Panc1 (cell line): ENCODE results near the gene GPALPP1. TPM values are rescaled to one million over a fixed set of nuclear protein-coding genes. Genes with fewer than 3 reads are reported as not detected.

Experiments
- ATAC-seq: fragments of 200-7000 bp; cut with Tn5 transposase; 2 replicates; pipeline ENCODE4 v1.9.1; 2020; ENCODE audit warnings: mild to moderate bottlenecking, moderate library complexity
- BruUV-seq: library from RNA; stranded (reverse); fragments of 400-500 nt; replicated peaks from 2 replicates; lab custom pipeline; 2021; lab: Mats Ljungman, UMichigan
- CTCF ChIA-PET: fragments of 300-600 bp; sonication (Branson Sonifier 250); formaldehyde crosslinking; loops from one replicate; lab custom pipeline; 2022; ENCODE audit warnings: antibody characterized with exemption; lab: Charles Lee
- POLR2A ChIA-PET: fragments of 300-600 bp; sonication (Branson Sonifier 250); formaldehyde crosslinking; loops from one replicate; lab custom pipeline; 2022; ENCODE audit warnings: antibody characterized with exemption; lab: Charles Lee
- DNase-seq: peaks from one replicate; pipeline ENCODE4 v3.0.0-alpha.2; 2010; ENCODE audit warnings: low read depth, low spot score
- H3K27ac ChIP-seq: 2 replicates; pipeline ENCODE4 v1.5.1; 2011; ENCODE audit warnings: mild to moderate bottlenecking, low read length, inconsistent platforms
- H3K27me3 ChIP-seq: fragments of 200-500 bp; sonication (Bioruptor generic); 2 replicates; pipeline ENCODE4 v1.6.0; 2014; ENCODE audit warnings: low read length, inconsistent platforms; ENCODE audit not compliant: control insufficient read depth, insufficient read depth
- H3K36me3 ChIP-seq: fragments of 200-500 bp; sonication (Bioruptor generic); 2 replicates; pipeline ENCODE4 v1.5.1; 2014; ENCODE audit warnings: inconsistent platforms, mild to moderate bottlenecking, low read length, moderate library complexity; ENCODE audit not compliant: control insufficient read depth, insufficient read depth
- H3K4me1 ChIP-seq: 2 replicates; pipeline ENCODE4 v1.5.1; 2011; ENCODE audit warnings: inconsistent platforms, mild to moderate bottlenecking, low read length, moderate library complexity; ENCODE audit not compliant: control insufficient read depth, insufficient read depth
- H3K4me3 ChIP-seq, 2 experiments: 2 replicates each; pipeline ENCODE4 v1.5.1; 2011 to 2012; ENCODE audit warnings: low read depth in 2 of 2, low read length in 2 of 2, mild to moderate bottlenecking in 2 of 2, inconsistent platforms in 1 of 2, moderate library complexity in 1 of 2
- H3K9me3 ChIP-seq: fragments of 200-500 bp; sonication (Bioruptor generic); 2 replicates; pipeline ENCODE4 v1.5.1; 2014; ENCODE audit warnings: low read depth, mild to moderate bottlenecking, inconsistent platforms, low read length, moderate library complexity; ENCODE audit not compliant: control insufficient read depth, insufficient read depth
- POLR2AphosphoS5 ChIP-seq: IDR thresholded peaks from 2 replicates; pipeline ENCODE4 v1.6.1; 2012; ENCODE audit warnings: mild to moderate bottlenecking, low read depth, low read length, moderate library complexity
- SIN3A ChIP-seq: IDR thresholded peaks from 2 replicates; pipeline ENCODE4 v1.6.1; 2012; ENCODE audit warnings: low read depth, mild to moderate bottlenecking, low read length, moderate library complexity, borderline replicate concordance; ENCODE audit not compliant: insufficient read depth
- TCF7L2 ChIP-seq: IDR thresholded peaks from 2 replicates; pipeline ENCODE4 v1.6.1; 2011; ENCODE audit warnings: mild to moderate bottlenecking, low read depth, low read length, inconsistent platforms
- in situ Hi-C: cut with HindIII; loops from 2 replicates; pipeline ENCODE4 v1.10.0; 2016; ENCODE audit warnings: low sequenced_read_pairs, low pct_unique_long_range_greater_than_20kb
- intact Hi-C: fragments of 100-400 bp; cut with micrococcal nuclease; formaldehyde crosslinking; loops from one replicate; pipeline ENCODE4 v1.10.0; 2022; ENCODE audit not compliant: unreplicated experiment
- total RNA-seq: library from RNA; stranded (reverse); gene quantifications from one replicate; pipeline ENCODE4 v1.2.1, GENCODE V29; 2021; ENCODE audit not compliant: unreplicated experiment
- TF ChIP-seq, protein P1 (sequence below): fragments of 450-650 bp; IDR thresholded peaks from 2 replicates; pipeline ENCODE4 v1.5.1; 2017; ENCODE audit warnings: mild to moderate bottlenecking
- TF ChIP-seq, protein P2 (sequence below), 2 experiments: IDR thresholded peaks; 2 replicates each; pipeline ENCODE4 v1.6.1; 2011 to 2012; ENCODE audit warnings: low read depth in 2 of 2, control low read depth in 1 of 2, low read length in 1 of 2, mild to moderate bottlenecking in 1 of 2, moderate library complexity in 1 of 2; ENCODE audit not compliant: insufficient read depth in 1 of 2

Gene GPALPP1
- total RNA-seq, 1 experiment from 2014 or later: 13.5 TPM

DNA sequence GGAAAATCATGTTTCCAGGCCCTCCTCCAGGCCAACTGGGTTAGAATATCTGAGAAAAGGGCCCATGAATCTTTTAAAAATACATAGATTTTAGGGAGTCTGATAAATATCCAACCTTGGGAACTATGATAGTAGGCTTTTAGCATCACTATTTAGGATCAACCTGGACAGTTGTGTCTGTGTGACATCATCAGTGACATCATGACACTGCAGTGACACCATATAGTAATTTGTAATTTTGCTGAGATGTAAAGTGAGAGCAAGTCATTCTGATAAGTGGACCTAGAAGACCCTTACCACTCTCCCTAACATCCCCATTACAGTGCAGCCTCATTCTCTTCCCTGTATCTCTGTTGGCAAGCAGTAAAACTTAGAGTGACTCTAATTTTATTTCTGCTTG lies 14.1 kb downstream of the GPALPP1 start:
- ATAC-seq (no peak), DNase-seq (no peak)
- Histone ChIP-seq H3K4me1 (no peaks in the 10 kb centered on the region), H3K27ac (no peak overlapping the region), H3K4me3 (no peak overlapping the region), H3K27me3 (no peaks in the 10 kb centered on the region), H3K36me3 (no peaks in the 10 kb centered on the region; the same call in 1 of the 2 replicates), H3K9me3 (no peaks in the 10 kb centered on the region)
- ChIA-PET CTCF (no interaction called here), POLR2A (no interaction called here)
- intact Hi-C loops: no loop called here
- no peak for TF ChIP-seq POLR2AphosphoS5
- TF ChIP-seq, protein P1, sequence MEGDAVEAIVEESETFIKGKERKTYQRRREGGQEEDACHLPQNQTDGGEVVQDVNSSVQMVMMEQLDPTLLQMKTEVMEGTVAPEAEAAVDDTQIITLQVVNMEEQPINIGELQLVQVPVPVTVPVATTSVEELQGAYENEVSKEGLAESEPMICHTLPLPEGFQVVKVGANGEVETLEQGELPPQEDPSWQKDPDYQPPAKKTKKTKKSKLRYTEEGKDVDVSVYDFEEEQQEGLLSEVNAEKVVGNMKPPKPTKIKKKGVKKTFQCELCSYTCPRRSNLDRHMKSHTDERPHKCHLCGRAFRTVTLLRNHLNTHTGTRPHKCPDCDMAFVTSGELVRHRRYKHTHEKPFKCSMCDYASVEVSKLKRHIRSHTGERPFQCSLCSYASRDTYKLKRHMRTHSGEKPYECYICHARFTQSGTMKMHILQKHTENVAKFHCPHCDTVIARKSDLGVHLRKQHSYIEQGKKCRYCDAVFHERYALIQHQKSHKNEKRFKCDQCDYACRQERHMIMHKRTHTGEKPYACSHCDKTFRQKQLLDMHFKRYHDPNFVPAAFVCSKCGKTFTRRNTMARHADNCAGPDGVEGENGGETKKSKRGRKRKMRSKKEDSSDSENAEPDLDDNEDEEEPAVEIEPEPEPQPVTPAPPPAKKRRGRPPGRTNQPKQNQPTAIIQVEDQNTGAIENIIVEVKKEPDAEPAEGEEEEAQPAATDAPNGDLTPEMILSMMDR: no peak
- TF ChIP-seq, protein P2, sequence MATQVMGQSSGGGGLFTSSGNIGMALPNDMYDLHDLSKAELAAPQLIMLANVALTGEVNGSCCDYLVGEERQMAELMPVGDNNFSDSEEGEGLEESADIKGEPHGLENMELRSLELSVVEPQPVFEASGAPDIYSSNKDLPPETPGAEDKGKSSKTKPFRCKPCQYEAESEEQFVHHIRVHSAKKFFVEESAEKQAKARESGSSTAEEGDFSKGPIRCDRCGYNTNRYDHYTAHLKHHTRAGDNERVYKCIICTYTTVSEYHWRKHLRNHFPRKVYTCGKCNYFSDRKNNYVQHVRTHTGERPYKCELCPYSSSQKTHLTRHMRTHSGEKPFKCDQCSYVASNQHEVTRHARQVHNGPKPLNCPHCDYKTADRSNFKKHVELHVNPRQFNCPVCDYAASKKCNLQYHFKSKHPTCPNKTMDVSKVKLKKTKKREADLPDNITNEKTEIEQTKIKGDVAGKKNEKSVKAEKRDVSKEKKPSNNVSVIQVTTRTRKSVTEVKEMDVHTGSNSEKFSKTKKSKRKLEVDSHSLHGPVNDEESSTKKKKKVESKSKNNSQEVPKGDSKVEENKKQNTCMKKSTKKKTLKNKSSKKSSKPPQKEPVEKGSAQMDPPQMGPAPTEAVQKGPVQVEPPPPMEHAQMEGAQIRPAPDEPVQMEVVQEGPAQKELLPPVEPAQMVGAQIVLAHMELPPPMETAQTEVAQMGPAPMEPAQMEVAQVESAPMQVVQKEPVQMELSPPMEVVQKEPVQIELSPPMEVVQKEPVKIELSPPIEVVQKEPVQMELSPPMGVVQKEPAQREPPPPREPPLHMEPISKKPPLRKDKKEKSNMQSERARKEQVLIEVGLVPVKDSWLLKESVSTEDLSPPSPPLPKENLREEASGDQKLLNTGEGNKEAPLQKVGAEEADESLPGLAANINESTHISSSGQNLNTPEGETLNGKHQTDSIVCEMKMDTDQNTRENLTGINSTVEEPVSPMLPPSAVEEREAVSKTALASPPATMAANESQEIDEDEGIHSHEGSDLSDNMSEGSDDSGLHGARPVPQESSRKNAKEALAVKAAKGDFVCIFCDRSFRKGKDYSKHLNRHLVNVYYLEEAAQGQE (IDR thresholded peaks at IDR 0.05; ENCODE audit: insufficient read depth in 1 of 2, low read depth in 2 of 2, low read length in 1 of 2): no peak
- in situ Hi-C loops: no loop called here
- no TSS peak for BruUV-seq

DNA sequence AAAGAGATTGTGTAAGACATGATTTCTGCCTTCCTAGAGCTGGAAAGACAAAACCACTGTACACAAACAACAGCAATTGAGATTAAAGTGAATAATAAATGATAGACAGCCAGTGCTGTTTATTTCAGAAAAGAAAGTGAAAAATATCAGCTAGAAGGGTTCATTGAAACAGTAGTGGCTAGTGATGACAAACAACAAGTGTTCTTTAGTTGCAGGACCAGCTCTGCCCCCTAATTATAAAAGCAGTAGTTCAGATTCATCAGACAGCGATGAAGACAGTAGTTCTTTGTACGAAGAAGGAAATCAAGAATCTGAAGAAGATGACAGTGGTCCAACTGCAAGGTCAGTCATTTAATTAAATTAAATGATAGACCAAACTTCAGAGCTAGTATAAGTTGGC lies 14.8 kb downstream of the GPALPP1 start:
- H3K9me3 ChIP-seq: no peaks in the 10 kb centered on the region
- H3K27ac ChIP-seq: no peak overlapping the region
- in situ Hi-C loops: no loop called here
- DNase-seq (no peak), ATAC-seq (no peak)
- intact Hi-C loops: no loop called here
- no peaks in the 10 kb centered on the region for H3K4me1 ChIP-seq
- no TSS peak for BruUV-seq
- no peak for TF ChIP-seq TCF7L2
- TF ChIP-seq, protein P2 (IDR thresholded peaks at IDR 0.05; ENCODE audit: insufficient read depth in 1 of 2, low read depth in 2 of 2, low read length in 1 of 2): no peak
- TF ChIP-seq SIN3A: no peak
- no peak for TF ChIP-seq POLR2AphosphoS5
- TF ChIP-seq, protein P1: no peak
- ChIA-PET POLR2A (no interaction called here), CTCF (no interaction called here)
- H3K4me3 ChIP-seq: no peak overlapping the region
- peaks cover under 1% of the 10 kb centered on the region; the same call in 1 of the 2 replicates for H3K36me3 ChIP-seq
- no peaks in the 10 kb centered on the region for H3K27me3 ChIP-seq
